H9 (cell line): Measurements from ENCODE around the gene C9. TPM values are rescaled to one million over a fixed set of nuclear protein-coding genes. Genes with fewer than 3 reads are reported as not detected.
"Not testable (repeated sequence)": the region's sequence is repeated elsewhere in the genome, so short reads cannot be mapped to it uniquely, and the experiment has no call there.

Experiments used
- DNase-seq: peaks from one replicate; pipeline ENCODE4 v3.0.0-alpha.2; 2017
- H2AFZ ChIP-seq: one replicate; pipeline ENCODE4 v1.6.1; 2013; ENCODE audit warnings: mild to moderate bottlenecking, low read length, control low read depth, moderate library complexity
- H2AK5ac ChIP-seq: 2 replicates; pipeline ENCODE4 v1.6.1; 2013; ENCODE audit warnings: low read length, control low read depth, mixed read lengths; ENCODE audit not compliant: insufficient read length
- H2BK120ac ChIP-seq: one replicate; pipeline ENCODE4 v1.6.1; 2013; ENCODE audit warnings: low read depth, mild to moderate bottlenecking, low read length, control low read depth, inconsistent platforms; ENCODE audit not compliant: poor library complexity, severe bottlenecking
- H2BK12ac ChIP-seq: 2 replicates; pipeline ENCODE4 v1.6.1; 2013; ENCODE audit warnings: low read length, control low read depth, mixed read lengths, low read depth; ENCODE audit not compliant: insufficient read length
- H2BK15ac ChIP-seq: 2 replicates; pipeline ENCODE4 v1.6.1; 2013; ENCODE audit warnings: low read depth, low read length, control low read depth
- H2BK20ac ChIP-seq: one replicate; pipeline ENCODE4 v1.6.1; 2013; ENCODE audit warnings: low read depth, mild to moderate bottlenecking, low read length, control low read depth, inconsistent platforms; ENCODE audit not compliant: poor library complexity, severe bottlenecking
- H2BK5ac ChIP-seq: 2 replicates; pipeline ENCODE4 v1.6.1; 2013; ENCODE audit warnings: low read length, control low read depth, mixed read lengths; ENCODE audit not compliant: insufficient read length
- H3K14ac ChIP-seq: 2 replicates; pipeline ENCODE4 v1.6.1; 2013; ENCODE audit warnings: low read length, control low read depth; ENCODE audit not compliant: insufficient read depth
- H3K18ac ChIP-seq: 2 replicates; pipeline ENCODE4 v1.6.1; 2013; ENCODE audit warnings: low read depth, mild to moderate bottlenecking, mixed read lengths, low read length, control low read depth; ENCODE audit not compliant: insufficient read length
- H3K23ac ChIP-seq: 2 replicates; pipeline ENCODE4 v1.6.1; 2013; ENCODE audit warnings: low read length, control low read depth, mixed read lengths, low read depth; ENCODE audit not compliant: insufficient read length
- H3K23me2 ChIP-seq: 2 replicates; pipeline ENCODE4 v1.6.1; 2013; ENCODE audit warnings: low read depth, mild to moderate bottlenecking, mixed read lengths, low read length, control low read depth; ENCODE audit not compliant: insufficient read length, poor library complexity, severe bottlenecking
- H3K27ac ChIP-seq: 2 replicates; pipeline ENCODE4 v1.5.1; 2013; ENCODE audit warnings: low read length, control low read depth, mixed read lengths, low read depth; ENCODE audit not compliant: insufficient read length
- H3K27me3 ChIP-seq: 2 replicates; pipeline ENCODE4 v1.6.1; 2013; ENCODE audit warnings: low read length, control low read depth, inconsistent platforms; ENCODE audit not compliant: insufficient read depth
- H3K4ac ChIP-seq: 2 replicates; pipeline ENCODE4 v1.6.1; 2013; ENCODE audit warnings: low read depth, mild to moderate bottlenecking, control low read depth, inconsistent platforms, low read length, moderate library complexity
- H3K4me1 ChIP-seq: 2 replicates; pipeline ENCODE4 v1.6.1; 2013; ENCODE audit warnings: low read length, control low read depth, inconsistent platforms; ENCODE audit not compliant: insufficient read depth
- H3K4me2 ChIP-seq: 2 replicates; pipeline ENCODE4 v1.6.1; 2013; ENCODE audit warnings: low read length, control low read depth, mixed read lengths; ENCODE audit not compliant: insufficient read length, insufficient read depth
- H3K56ac ChIP-seq: 2 replicates; pipeline ENCODE4 v1.6.1; 2013; ENCODE audit warnings: low read depth, mild to moderate bottlenecking, mixed read lengths, low read length, control low read depth; ENCODE audit not compliant: insufficient read length
- H3K79me1 ChIP-seq: 2 replicates; pipeline ENCODE4 v1.6.1; 2013; ENCODE audit warnings: low read depth, mild to moderate bottlenecking, moderate library complexity, low read length, control low read depth, inconsistent platforms; ENCODE audit not compliant: insufficient read depth, poor library complexity, severe bottlenecking
- H3K79me2 ChIP-seq: 2 replicates; pipeline ENCODE4 v1.6.1; 2013; ENCODE audit warnings: low read length, control low read depth, inconsistent platforms; ENCODE audit not compliant: insufficient read depth
- H3K9ac ChIP-seq: 2 replicates; pipeline ENCODE4 v1.6.1; 2013; ENCODE audit warnings: low read length, control low read depth, mixed read lengths; ENCODE audit not compliant: insufficient read length; ENCODE audit errors: extremely low read depth
- H3K9me3 ChIP-seq: one replicate; pipeline ENCODE4 v1.6.1; 2013; ENCODE audit warnings: low read depth, low read length, inconsistent platforms; ENCODE audit not compliant: control insufficient read depth
- H3T11ph ChIP-seq: one replicate; pipeline ENCODE4 v1.6.1; 2013; ENCODE audit warnings: mild to moderate bottlenecking, low read length, control low read depth, inconsistent platforms
- H4K20me1 ChIP-seq: one replicate; pipeline ENCODE4 v1.6.1; 2013; ENCODE audit not compliant: control insufficient read depth, insufficient read length, insufficient read depth
- H4K5ac ChIP-seq: 2 replicates; pipeline ENCODE4 v1.6.1; 2013; ENCODE audit warnings: low read depth, mild to moderate bottlenecking, mixed read lengths, low read length, control low read depth; ENCODE audit not compliant: insufficient read length
- H4K8ac ChIP-seq: replicated peaks from 2 replicates; pipeline ENCODE4 v1.6.1; 2013; ENCODE audit warnings: low read length, control low read depth, mixed read lengths, low read depth; ENCODE audit not compliant: insufficient read length
- H4K91ac ChIP-seq: 2 replicates; pipeline ENCODE4 v1.6.1; 2013; ENCODE audit warnings: low read depth, mild to moderate bottlenecking, moderate library complexity, mixed read lengths, low read length, control low read depth; ENCODE audit not compliant: insufficient read length
- H3K27ac Mint-ChIP-seq, 3 experiments: 2 replicates in 2 of 3; 3 replicates in 1 of 3; pipeline ENCODE4 v1.8.0; 2020 to 2021; ENCODE audit warnings: mixed read lengths in 3 of 3, mild to moderate bottlenecking in 1 of 3, moderate library complexity in 1 of 3
- H3K27me3 Mint-ChIP-seq: 2 replicates; pipeline ENCODE4 v1.8.0; 2021; ENCODE audit warnings: low read depth, mild to moderate bottlenecking, moderate library complexity, mixed read lengths
- H3K36me3 Mint-ChIP-seq, 3 experiments: 2 replicates in 2 of 3; 3 replicates in 1 of 3; pipeline ENCODE4 v1.8.0; 2020 to 2021; ENCODE audit warnings: low read depth in 3 of 3, mixed read lengths in 3 of 3; ENCODE audit not compliant: insufficient read depth in 1 of 3
- H3K4me1 Mint-ChIP-seq, 2 experiments: 2 replicates each; pipeline ENCODE4 v1.8.0; 2020; ENCODE audit warnings: mixed read lengths in 2 of 2
- H3K4me3 Mint-ChIP-seq, 2 experiments: 2 replicates in 1 of 2; 3 replicates in 1 of 2; pipeline ENCODE4 v1.8.0; 2020 to 2021; ENCODE audit warnings: mild to moderate bottlenecking in 2 of 2, mixed read lengths in 2 of 2, moderate library complexity in 1 of 2
- H3K9me3 Mint-ChIP-seq, 2 experiments: 2 replicates in 1 of 2; 3 replicates in 1 of 2; pipeline ENCODE4 v1.8.0; 2020; ENCODE audit warnings: mild to moderate bottlenecking in 2 of 2, mixed read lengths in 2 of 2, moderate library complexity in 1 of 2
- total RNA-seq: library from RNA; stranded (reverse); gene quantifications from 2 replicates; pipeline ENCODE4 v1.2.1, GENCODE V29; 2021

The C9 gene
- total RNA-seq, 1 experiment from 2014 or later: not detected

DNA sequence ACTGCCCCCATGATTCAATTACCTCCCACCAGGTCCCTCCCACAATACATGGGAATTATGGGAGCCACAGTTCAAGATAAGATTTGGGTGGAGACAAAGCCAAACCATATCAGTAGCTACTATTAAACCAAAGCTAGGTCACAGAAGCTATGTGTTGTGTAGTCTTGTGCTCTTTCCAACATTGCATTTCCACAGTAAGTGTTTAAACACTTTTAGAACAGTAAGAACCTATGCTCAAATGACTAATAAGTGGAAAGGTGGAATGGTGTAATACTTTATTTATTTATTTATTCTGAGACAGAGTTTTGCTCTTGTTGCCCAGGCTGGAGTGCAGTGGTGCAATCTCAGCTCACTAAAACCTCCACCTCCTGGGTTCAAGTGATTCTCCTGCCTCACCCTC lies 37.8 kb upstream of the C9 start:
- not testable (repeated sequence) for H3K4me2 ChIP-seq, H3K27ac Mint-ChIP-seq, H2AFZ ChIP-seq, H3K18ac ChIP-seq, H4K8ac ChIP-seq, H4K5ac ChIP-seq, H3K9ac ChIP-seq, H3K4ac ChIP-seq, H3K9me3 Mint-ChIP-seq, H3K27me3 Mint-ChIP-seq, H3K36me3 Mint-ChIP-seq, H2BK15ac ChIP-seq, H3K14ac ChIP-seq, H3K79me2 ChIP-seq, H2BK5ac ChIP-seq, H3K23me2 ChIP-seq, H3K79me1 ChIP-seq, H2AK5ac ChIP-seq, H3K9me3 ChIP-seq, H3K4me3 Mint-ChIP-seq, H3T11ph ChIP-seq, H2BK12ac ChIP-seq, H2BK20ac ChIP-seq, H3K4me1 ChIP-seq, DNase-seq, H3K56ac ChIP-seq, H2BK120ac ChIP-seq, H3K23ac ChIP-seq, H3K27me3 ChIP-seq, H3K27ac ChIP-seq, H4K20me1 ChIP-seq, H4K91ac ChIP-seq
- H3K4me1 Mint-ChIP-seq: peaks cover 13 to 15% of the 10 kb centered on the region in 2 experiments
